HepG2 (cell line): ENCODE measurements around the gene UROD. TPM values are rescaled to one million over a fixed set of nuclear protein-coding genes. Genes with fewer than 3 reads are reported as not detected.

Experiments used
- ZNF629 ChIP-seq: sonication (generic); formaldehyde crosslinking; conservative IDR thresholded peaks from 2 replicates; pipeline ENCODE4 v1.5.0; 2020; ENCODE audit warnings: missing genetic modification reagents
- polyA plus RNA-seq, 8 experiments: library from polyadenylated mRNA; depleted of rRNA in 3 of 8; stranded (reverse) in 7 of 8; unstranded in 1 of 8; fragments of >200 nt; fragmentation: Illumina TruSeq in 4 of 8; extraction: Trizol in 4 of 8; gene quantifications; 2 replicates each; pipeline versions ENCODE4 v1.2.1 to v1.2.3, GENCODE V29; 2011 to 2016; ENCODE audit warnings: low read depth in 4 of 8, missing spikeins in 1 of 8, mixed read lengths in 1 of 8; ENCODE audit not compliant: insufficient read depth in 1 of 8
- total RNA-seq, 5 experiments: library from RNA; depleted of rRNA; stranded (reverse); fragments of >200 nt; fragmentation: Illumina TruSeq; extraction: Trizol; gene quantifications; 2 replicates each; pipeline ENCODE4 v1.2.3, GENCODE V29; 2016; ENCODE audit warnings: low read depth in 1 of 5
- TF ChIP-seq, protein P1 (sequence below): sonication (generic); formaldehyde crosslinking; IDR thresholded peaks from 2 replicates; pipeline ENCODE4 v1.4.0; 2020; ENCODE audit warnings: missing genetic modification reagents
- TF ChIP-seq, protein P2 (sequence below): sonication (generic); formaldehyde crosslinking; IDR thresholded peaks from 2 replicates; pipeline ENCODE4 v1.5.1; 2020; ENCODE audit warnings: mild to moderate bottlenecking, missing genetic modification reagents, moderate library complexity
- TF ChIP-seq, protein P3 (sequence below): sonication (generic); formaldehyde crosslinking; IDR thresholded peaks from 2 replicates; pipeline ENCODE4 v1.5.0; 2020; ENCODE audit warnings: missing genetic modification reagents
- TF ChIP-seq, protein P4 (sequence below): sonication (generic); formaldehyde crosslinking; conservative IDR thresholded peaks from 2 replicates; pipeline ENCODE4 v1.4.0; 2020; ENCODE audit warnings: missing genetic modification reagents

UROD gene
- total and polyA plus RNA-seq, 2 of the 13 experiments (the other 11 are each of a cell fraction or from before 2014, with no cell fraction given): 162 to 171 TPM

DNA sequence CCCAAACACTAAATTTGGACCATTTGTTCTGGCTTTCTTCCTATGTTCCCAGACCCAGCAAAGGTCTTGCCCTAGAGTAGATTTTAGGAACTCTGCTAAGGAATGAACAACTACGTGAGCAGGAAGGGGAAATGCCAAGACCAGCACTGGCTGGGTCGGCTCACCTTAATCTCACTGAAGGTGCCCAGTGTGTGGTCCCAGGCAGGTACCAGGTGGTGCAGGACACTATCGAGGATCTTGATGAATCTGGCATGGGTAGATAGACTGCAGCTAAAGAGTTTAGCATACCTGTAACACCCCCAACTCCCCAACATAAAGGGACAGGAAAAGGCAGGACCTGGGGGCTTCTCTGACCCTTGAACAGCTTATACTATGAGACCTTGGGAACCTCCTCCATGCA, 4.0 kb upstream of the UROD start (continued):
- TF ChIP-seq, protein P1, sequence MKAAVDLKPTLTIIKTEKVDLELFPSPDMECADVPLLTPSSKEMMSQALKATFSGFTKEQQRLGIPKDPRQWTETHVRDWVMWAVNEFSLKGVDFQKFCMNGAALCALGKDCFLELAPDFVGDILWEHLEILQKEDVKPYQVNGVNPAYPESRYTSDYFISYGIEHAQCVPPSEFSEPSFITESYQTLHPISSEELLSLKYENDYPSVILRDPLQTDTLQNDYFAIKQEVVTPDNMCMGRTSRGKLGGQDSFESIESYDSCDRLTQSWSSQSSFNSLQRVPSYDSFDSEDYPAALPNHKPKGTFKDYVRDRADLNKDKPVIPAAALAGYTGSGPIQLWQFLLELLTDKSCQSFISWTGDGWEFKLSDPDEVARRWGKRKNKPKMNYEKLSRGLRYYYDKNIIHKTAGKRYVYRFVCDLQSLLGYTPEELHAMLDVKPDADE (CRISPR knock-in tag): no peak
- TF ChIP-seq, protein P2, sequence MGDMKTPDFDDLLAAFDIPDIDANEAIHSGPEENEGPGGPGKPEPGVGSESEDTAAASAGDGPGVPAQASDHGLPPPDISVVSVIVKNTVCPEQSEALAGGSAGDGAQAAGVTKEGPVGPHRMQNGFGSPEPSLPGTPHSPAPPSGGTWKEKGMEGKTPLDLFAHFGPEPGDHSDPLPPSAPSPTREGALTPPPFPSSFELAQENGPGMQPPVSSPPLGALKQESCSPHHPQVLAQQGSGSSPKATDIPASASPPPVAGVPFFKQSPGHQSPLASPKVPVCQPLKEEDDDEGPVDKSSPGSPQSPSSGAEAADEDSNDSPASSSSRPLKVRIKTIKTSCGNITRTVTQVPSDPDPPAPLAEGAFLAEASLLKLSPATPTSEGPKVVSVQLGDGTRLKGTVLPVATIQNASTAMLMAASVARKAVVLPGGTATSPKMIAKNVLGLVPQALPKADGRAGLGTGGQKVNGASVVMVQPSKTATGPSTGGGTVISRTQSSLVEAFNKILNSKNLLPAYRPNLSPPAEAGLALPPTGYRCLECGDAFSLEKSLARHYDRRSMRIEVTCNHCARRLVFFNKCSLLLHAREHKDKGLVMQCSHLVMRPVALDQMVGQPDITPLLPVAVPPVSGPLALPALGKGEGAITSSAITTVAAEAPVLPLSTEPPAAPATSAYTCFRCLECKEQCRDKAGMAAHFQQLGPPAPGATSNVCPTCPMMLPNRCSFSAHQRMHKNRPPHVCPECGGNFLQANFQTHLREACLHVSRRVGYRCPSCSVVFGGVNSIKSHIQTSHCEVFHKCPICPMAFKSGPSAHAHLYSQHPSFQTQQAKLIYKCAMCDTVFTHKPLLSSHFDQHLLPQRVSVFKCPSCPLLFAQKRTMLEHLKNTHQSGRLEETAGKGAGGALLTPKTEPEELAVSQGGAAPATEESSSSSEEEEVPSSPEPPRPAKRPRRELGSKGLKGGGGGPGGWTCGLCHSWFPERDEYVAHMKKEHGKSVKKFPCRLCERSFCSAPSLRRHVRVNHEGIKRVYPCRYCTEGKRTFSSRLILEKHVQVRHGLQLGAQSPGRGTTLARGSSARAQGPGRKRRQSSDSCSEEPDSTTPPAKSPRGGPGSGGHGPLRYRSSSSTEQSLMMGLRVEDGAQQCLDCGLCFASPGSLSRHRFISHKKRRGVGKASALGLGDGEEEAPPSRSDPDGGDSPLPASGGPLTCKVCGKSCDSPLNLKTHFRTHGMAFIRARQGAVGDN (CRISPR knock-in tag): no peak
- TF ChIP-seq, protein P3, sequence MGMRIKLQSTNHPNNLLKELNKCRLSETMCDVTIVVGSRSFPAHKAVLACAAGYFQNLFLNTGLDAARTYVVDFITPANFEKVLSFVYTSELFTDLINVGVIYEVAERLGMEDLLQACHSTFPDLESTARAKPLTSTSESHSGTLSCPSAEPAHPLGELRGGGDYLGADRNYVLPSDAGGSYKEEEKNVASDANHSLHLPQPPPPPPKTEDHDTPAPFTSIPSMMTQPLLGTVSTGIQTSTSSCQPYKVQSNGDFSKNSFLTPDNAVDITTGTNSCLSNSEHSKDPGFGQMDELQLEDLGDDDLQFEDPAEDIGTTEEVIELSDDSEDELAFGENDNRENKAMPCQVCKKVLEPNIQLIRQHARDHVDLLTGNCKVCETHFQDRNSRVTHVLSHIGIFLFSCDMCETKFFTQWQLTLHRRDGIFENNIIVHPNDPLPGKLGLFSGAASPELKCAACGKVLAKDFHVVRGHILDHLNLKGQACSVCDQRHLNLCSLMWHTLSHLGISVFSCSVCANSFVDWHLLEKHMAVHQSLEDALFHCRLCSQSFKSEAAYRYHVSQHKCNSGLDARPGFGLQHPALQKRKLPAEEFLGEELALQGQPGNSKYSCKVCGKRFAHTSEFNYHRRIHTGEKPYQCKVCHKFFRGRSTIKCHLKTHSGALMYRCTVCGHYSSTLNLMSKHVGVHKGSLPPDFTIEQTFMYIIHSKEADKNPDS (CRISPR knock-in tag): no peak
- TF ChIP-seq, protein P4, sequence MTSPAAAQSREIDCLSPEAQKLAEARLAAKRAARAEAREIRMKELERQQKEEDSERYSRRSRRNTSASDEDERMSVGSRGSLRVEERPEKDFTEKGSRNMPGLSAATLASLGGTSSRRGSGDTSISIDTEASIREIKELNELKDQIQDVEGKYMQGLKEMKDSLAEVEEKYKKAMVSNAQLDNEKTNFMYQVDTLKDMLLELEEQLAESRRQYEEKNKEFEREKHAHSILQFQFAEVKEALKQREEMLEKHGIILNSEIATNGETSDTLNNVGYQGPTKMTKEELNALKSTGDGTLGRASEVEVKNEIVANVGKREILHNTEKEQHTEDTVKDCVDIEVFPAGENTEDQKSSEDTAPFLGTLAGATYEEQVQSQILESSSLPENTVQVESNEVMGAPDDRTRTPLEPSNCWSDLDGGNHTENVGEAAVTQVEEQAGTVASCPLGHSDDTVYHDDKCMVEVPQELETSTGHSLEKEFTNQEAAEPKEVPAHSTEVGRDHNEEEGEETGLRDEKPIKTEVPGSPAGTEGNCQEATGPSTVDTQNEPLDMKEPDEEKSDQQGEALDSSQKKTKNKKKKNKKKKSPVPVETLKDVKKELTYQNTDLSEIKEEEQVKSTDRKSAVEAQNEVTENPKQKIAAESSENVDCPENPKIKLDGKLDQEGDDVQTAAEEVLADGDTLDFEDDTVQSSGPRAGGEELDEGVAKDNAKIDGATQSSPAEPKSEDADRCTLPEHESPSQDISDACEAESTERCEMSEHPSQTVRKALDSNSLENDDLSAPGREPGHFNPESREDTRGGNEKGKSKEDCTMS: no peak
- TF ChIP-seq ZNF629 (CRISPR knock-in tag): no peak
